AG09309 (cell line): ENCODE data around the gene SMC1B.

Source experiments
- DNase-seq: peaks from one replicate; pipeline ENCODE4 v3.0.0-alpha.2; 2010; ENCODE audit warnings: low read depth
- H3K4me3 ChIP-seq: 2 replicates; pipeline ENCODE4 v1.5.1; 2011; ENCODE audit warnings: mild to moderate bottlenecking, low read depth, low read length, moderate library complexity; ENCODE audit not compliant: control insufficient read depth
- TF ChIP-seq, protein P1 (sequence below): IDR thresholded peaks from 2 replicates; pipeline ENCODE4 v1.5.1; 2011; ENCODE audit warnings: mild to moderate bottlenecking, low read depth, low read length, inconsistent platforms; ENCODE audit not compliant: insufficient read depth, control insufficient read depth; ENCODE audit errors: missing control alignments

The SMC1B gene

DNA sequence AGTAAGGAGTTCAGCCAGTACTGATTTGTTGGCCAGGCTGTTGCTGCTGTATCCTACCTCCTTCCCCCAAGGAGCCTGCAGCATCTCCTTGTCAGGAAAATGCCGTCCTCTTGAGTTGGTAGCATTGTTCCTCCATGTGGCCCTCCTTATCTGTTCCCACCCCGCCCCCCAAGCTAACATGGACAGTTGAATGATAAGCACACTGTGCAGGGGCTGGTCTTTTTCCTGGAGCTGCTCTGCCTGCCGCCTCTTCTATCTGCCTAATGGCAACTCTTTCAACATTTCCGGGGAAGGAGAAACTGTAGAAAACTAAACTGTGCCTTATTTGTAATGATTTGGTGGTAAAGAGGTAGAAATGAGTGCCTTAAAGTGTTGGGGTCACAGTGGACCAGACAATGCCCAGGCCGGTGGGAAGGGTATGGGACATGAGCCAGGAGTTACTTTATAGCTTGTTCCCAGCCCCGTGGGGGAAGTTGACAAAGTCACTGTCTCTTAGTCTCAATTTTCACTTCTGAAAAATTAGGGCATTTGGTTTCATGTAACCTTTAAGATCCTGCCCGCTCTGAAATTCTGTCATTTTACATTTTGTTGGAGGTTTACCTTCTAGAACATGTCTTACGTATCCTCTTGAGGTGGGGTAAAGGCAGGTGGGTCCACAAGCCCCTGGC is 99.2 kb downstream of the SMC1B start:
- no peak for DNase-seq
- H3K4me3 ChIP-seq: no peak overlapping the region
- TF ChIP-seq, protein P1, sequence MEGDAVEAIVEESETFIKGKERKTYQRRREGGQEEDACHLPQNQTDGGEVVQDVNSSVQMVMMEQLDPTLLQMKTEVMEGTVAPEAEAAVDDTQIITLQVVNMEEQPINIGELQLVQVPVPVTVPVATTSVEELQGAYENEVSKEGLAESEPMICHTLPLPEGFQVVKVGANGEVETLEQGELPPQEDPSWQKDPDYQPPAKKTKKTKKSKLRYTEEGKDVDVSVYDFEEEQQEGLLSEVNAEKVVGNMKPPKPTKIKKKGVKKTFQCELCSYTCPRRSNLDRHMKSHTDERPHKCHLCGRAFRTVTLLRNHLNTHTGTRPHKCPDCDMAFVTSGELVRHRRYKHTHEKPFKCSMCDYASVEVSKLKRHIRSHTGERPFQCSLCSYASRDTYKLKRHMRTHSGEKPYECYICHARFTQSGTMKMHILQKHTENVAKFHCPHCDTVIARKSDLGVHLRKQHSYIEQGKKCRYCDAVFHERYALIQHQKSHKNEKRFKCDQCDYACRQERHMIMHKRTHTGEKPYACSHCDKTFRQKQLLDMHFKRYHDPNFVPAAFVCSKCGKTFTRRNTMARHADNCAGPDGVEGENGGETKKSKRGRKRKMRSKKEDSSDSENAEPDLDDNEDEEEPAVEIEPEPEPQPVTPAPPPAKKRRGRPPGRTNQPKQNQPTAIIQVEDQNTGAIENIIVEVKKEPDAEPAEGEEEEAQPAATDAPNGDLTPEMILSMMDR: no peak

DNA sequence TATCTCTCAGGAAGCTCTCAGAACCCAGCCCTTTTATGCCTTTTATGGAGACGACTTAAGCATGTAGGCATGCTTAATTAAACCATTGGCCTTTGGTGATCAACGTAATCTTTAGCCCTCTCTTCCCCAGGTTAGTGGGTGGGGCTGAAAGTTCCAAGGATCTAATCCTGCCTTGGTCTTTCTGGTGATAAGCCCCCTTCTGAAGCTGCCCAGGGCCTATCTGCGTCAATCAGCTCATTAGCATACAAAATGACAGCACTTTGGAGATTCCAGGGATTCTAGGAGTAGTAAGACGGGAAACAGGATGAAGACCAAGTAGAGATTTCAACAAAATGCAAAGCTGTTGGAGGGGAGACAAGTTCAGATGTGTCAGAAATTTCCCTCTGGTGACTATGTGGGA is 100.5 kb downstream of the SMC1B start:
- no peak for DNase-seq
- no peak overlapping the region for H3K4me3 ChIP-seq
- TF ChIP-seq, protein P1: no peak

DNA sequence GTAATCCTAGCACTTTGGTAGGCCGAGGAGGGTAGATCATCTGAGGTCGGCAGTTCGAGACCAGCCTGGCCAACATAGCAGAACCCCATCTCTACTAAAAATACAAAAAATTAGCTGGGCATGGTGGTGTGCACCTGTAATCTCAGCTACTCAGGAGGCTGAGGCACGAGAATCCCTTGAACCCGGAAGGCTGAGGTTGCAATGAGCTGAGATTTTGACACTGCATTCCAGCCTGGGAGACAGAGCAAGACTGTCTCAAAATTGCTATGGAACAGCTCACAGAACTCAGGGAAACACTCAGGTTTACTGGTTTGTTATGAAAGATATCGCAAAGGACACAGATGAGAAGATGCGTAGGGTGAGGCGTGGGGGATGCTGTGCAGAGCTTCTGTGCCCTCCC is 101.0 kb downstream of the SMC1B start:
- TF ChIP-seq, protein P1: no peak

DNA sequence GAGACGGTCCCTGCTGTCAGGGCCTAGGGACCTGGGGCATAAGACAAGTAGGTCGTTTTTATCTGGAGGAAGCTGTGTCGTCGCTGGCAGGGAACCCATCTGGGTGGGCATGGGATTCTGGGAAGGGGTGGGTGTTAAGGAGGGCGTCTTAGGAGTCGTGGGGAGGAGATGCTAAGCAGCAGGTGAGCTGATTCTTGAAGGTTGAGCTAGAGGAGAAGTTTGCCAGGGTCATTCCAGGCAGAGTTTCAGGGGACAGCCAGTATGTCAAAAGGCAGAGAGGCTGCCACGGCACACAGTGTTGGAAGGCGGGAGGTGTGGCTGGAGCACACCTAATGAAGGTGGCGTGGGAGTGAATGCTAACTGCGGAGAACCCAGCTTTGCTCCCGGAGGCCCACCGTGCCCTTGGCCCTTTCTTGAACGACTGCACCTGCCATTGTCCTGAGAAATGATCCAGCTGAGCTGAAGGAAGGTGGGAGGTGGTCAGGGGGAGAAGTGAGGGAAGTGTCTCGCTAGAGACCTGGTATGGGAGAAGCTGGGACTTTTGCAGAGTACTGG is 102.3 kb downstream of the SMC1B start:
- TF ChIP-seq, protein P1: no peak
- DNase-seq: no peak
- peak overlapping the region; percentile 95 for H3K4me3 ChIP-seq

More for the DNA sequence above, 101.0 kb downstream of the SMC1B start:
- no peak overlapping the region for H3K4me3 ChIP-seq
- DNase-seq: no peak

DNA sequence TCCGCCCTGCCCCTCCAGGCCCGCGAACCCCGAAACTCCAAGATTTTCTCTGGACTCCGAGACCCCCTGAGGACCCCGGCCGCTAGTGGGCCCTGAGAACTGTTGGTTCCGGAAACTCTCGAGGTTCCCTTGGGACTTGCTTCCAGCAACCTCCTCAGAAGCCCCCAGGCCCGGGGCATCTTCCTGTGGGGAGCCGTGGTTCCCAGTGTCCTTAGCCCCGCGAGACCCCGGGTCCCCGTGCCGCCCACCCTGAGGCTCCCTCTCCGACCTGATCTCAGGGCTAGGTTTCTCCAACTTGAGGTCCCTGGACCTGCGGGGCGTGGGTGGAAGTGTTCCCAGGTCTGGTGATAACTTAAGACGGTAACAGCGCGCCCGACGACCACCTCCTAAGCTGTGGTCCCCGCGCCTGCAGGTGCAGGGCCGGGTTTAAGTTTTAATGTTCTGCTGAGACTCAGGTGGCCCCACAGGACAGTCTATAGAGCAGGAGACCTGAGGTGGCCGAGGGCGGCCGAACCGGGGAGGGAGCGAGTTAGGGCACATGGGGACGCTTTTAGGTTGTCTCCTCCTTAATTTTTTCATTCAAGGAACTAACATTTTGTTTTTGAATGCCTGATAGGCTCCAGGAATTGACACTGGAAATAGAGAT is 102.9 kb downstream of the SMC1B start:
- TF ChIP-seq, protein P1: no peak
- DNase-seq: no peak
- H3K4me3 ChIP-seq: peak overlapping the region; percentile 95

DNA sequence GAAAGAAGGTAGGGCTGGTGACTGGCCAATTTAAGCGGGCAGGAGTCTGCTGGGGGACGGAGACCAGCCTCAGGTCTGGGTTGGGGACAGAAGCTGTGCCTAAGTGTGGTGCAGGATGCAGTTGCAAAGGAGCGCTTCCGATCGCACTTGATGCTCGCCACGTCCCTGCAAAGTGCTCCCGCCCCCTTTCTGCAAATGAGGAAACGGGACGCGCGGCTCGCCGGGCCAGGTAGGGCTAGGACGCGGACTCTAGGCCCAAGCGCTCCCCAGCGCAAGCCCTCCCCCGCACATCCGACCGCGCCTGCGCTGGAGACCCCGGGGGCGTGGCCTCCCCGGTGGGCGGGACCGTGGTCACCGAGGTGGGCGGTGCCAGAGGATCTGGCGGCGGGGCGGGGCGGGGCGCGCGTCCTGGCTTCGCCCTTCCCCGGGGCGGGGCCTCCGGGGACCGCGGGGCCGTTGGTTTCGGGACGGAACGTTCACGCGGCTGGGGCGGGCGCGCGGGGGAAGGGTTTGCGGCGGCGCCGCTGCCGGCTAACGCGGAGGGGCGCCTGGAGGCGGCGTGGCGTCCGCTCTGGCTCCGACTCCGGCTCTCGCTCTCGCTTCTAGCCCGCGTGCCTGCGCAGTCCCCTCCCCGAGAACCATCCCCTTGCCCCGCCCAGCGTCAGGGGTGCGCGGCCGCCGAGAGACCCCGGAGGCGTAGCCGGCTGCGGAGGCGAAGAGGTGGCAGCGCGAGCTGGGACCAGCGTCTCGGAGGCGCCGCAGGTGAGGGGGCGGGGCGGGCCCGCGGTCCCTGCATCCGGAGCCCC is 103.8 kb downstream of the SMC1B start, which contains the start of gene FAM118A:
Gene FAM118A (plus strand): TSS at position 513 of the 806 bp plus-strand sequence. CDS start 12,446 bp downstream, outside the sequence.
- peak; percentile 38 for DNase-seq
- TF ChIP-seq, protein P1: no peak
- H3K4me3 ChIP-seq: peak within 1 kb of the TSS; percentile 95
